ENCODE measurements around the gene PPBP.
"Not testable (repeated sequence)": the region's sequence is repeated elsewhere in the genome, so short reads cannot be mapped to it uniquely, and the experiment has no call there.

- TF ChIP-seq POLR2A (IDR thresholded peaks at IDR 0.05; ENCODE audit: low read length); GATA1 (IDR thresholded peaks at IDR 0.05; ENCODE audit: low read depth, low read length): not testable (repeated sequence)
Measured at GRCh38 chr4:73950376-73950920, 37.5 kb downstream of the PPBP start.

All from erythroblast (primary cell).